Natural killer cell (primary cell): ENCODE results near the gene CDH5. TPM values are rescaled to one million over a fixed set of nuclear protein-coding genes. Genes with fewer than 3 reads are reported as not detected.

Experiments
- ATAC-seq, 3 donors: fragments of 150-1000 bp in 2 of 3; fragments of 200-7000 bp in 1 of 3; cut with Tn5 transposase; 1 replicate in 1 of 3; 2 replicates in 2 of 3; pipeline ENCODE4 v1.10.0; 2021; ENCODE audit warnings: mild to moderate bottlenecking in 2 of 3, moderate library complexity in 2 of 3
- DNase-seq, 2 donors: peaks; one replicate each; pipeline versions ENCODE4 v3.0.0 to v3.0.0-alpha.2; 2013 to 2021; ENCODE audit warnings: mixed read lengths in 1 of 2
- H3K27ac ChIP-seq: one replicate; pipeline ENCODE4 v1.5.1; 2013; ENCODE audit warnings: mild to moderate bottlenecking, low read length
- H3K27me3 ChIP-seq: one replicate; pipeline ENCODE4 v1.6.1; 2013; ENCODE audit warnings: low read length; ENCODE audit not compliant: control insufficient read depth, insufficient read depth
- H3K36me3 ChIP-seq: one replicate; pipeline ENCODE4 v1.6.1; 2013; ENCODE audit warnings: low read length; ENCODE audit not compliant: control insufficient read depth, insufficient read depth
- H3K4me1 ChIP-seq: one replicate; pipeline ENCODE4 v1.6.1; 2013; ENCODE audit warnings: low read length; ENCODE audit not compliant: control insufficient read depth, insufficient read depth
- H3K4me3 ChIP-seq: one replicate; pipeline ENCODE4 v1.5.1; 2013; ENCODE audit warnings: low read length
- H3K9me3 ChIP-seq: one replicate; pipeline ENCODE4 v1.6.1; 2013; ENCODE audit warnings: low read length; ENCODE audit not compliant: control insufficient read depth, insufficient read depth
- H3K27ac Mint-ChIP-seq, 2 donors: one replicate each; pipeline ENCODE4 v1.8.0; 2022; ENCODE audit warnings: mild to moderate bottlenecking in 2 of 2, mixed read lengths in 2 of 2, moderate library complexity in 1 of 2
- H3K27me3 Mint-ChIP-seq, 2 donors: one replicate each; pipeline ENCODE4 v1.8.0; 2022; ENCODE audit warnings: low read depth in 2 of 2, mixed read lengths in 2 of 2
- H3K36me3 Mint-ChIP-seq: one replicate; pipeline ENCODE4 v1.8.0; 2022; ENCODE audit warnings: mixed read lengths
- H3K4me1 Mint-ChIP-seq, 2 donors: one replicate each; pipeline ENCODE4 v1.8.0; 2022; ENCODE audit warnings: mixed read lengths in 2 of 2
- H3K4me3 Mint-ChIP-seq: one replicate; pipeline ENCODE4 v1.8.0; 2022; ENCODE audit warnings: mild to moderate bottlenecking, moderate library complexity, mixed read lengths
- H3K9me3 Mint-ChIP-seq, 2 donors: one replicate each; pipeline ENCODE4 v1.8.0; 2022; ENCODE audit warnings: mixed read lengths in 2 of 2
- WGBS: methylation state at CpG from one replicate; pipeline ENCODE4 v1.1.7; 2013; ENCODE audit warnings: missing lambda C conversion rate; ENCODE audit not compliant: insufficient coverage; 5-methylcytosine and 5-hydroxymethylcytosine counted together
- intact Hi-C: fragments of 100-400 bp; cut with micrococcal nuclease; formaldehyde crosslinking; loops from one replicate; pipeline ENCODE4 v1.14.2; 2022
- total RNA-seq, 4 donors: library from RNA; stranded (reverse); fragments of 120-200 nt in 1 of 4; gene quantifications; one replicate each; pipeline versions ENCODE4 v1.2.3 to v1.2.4, GENCODE V29; 2013 to 2022
- TF ChIP-seq, protein P1 (sequence below): fragments of 200-600 bp; IDR thresholded peaks from one replicate; pipeline ENCODE4 v1.8.0; 2022; ENCODE audit warnings: antibody characterized with exemption

The CDH5 gene
- total RNA-seq, 3 donors from 2014 or later (not counting 1 experiment from before 2014, with no cell fraction given): not detected

- ATAC-seq (no peak), DNase-seq (no peak)
Observed at GRCh38 chr16:66438536-66438935, 72.0 kb downstream of the CDH5 start.

DNA sequence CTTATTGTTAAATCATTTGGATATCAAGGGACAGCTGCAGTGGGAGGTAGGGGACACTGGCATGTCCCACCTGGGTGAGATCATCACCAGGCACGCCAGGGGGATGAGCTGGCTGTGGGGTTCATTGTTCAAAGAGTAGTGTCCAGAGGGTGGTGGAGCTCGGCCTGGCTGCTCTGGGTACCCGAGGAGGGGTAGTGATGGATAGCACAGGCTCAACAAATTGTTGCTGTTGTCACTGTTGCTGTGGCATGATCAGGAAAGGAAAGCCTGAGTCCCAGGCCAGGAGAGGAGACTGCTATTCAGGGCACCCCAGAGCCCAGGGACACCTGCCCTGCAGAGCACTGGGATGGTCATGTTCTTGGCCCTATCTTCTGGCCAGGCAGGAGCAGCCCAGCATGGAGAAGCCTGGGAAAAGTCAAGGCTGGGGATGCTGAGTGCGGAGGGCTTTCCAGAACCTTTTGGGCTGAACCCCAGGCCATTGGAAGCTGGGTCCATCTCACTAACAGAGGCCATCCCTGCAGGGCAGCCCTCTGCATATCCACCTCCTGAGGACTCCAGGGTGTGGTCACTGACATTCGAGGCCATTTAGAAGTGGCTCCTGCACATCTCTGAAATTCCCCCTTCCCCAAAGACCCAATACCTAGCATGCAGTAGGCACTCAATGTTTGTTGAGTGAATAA is 72.7 kb downstream of the CDH5 start:
- Histone ChIP-seq H3K27ac (no peak overlapping the region), H3K27me3 (no peaks in the 10 kb centered on the region), H3K4me1 (no peaks in the 10 kb centered on the region), H3K9me3 (no peaks in the 10 kb centered on the region), H3K4me3 (no peak overlapping the region), H3K36me3 (no peaks in the 10 kb centered on the region)
- no peak overlapping the region for H3K4me3 Mint-ChIP-seq
- no peaks in the 10 kb centered on the region for H3K9me3 Mint-ChIP-seq
- ATAC-seq (no peak), DNase-seq (no peak)
- TF ChIP-seq, protein P1, sequence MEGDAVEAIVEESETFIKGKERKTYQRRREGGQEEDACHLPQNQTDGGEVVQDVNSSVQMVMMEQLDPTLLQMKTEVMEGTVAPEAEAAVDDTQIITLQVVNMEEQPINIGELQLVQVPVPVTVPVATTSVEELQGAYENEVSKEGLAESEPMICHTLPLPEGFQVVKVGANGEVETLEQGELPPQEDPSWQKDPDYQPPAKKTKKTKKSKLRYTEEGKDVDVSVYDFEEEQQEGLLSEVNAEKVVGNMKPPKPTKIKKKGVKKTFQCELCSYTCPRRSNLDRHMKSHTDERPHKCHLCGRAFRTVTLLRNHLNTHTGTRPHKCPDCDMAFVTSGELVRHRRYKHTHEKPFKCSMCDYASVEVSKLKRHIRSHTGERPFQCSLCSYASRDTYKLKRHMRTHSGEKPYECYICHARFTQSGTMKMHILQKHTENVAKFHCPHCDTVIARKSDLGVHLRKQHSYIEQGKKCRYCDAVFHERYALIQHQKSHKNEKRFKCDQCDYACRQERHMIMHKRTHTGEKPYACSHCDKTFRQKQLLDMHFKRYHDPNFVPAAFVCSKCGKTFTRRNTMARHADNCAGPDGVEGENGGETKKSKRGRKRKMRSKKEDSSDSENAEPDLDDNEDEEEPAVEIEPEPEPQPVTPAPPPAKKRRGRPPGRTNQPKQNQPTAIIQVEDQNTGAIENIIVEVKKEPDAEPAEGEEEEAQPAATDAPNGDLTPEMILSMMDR: no peak
- H3K27ac Mint-ChIP-seq: no peak overlapping the region
- intact Hi-C loops: no loop called here
- WGBS: 75% methylated on average over 5 of the region's 5 CpGs
- no peaks in the 10 kb centered on the region for H3K4me1 Mint-ChIP-seq
- H3K27me3 Mint-ChIP-seq: peaks cover 8 to 25% of the 10 kb centered on the region in 2 donors
- no peaks in the 10 kb centered on the region for H3K36me3 Mint-ChIP-seq

More at GRCh38 chr16:66438536-66438935, 72.0 kb downstream of the CDH5 start:
- Histone ChIP-seq H3K27ac (no peak overlapping the region), H3K4me3 (no peak overlapping the region), H3K27me3 (no peaks in the 10 kb centered on the region), H3K36me3 (no peaks in the 10 kb centered on the region), H3K4me1 (no peaks in the 10 kb centered on the region), H3K9me3 (no peaks in the 10 kb centered on the region)
- intact Hi-C loops: no loop called here
- WGBS: 84% methylated on average over 8 of the region's 8 CpGs
- no peak overlapping the region for H3K4me3 Mint-ChIP-seq
- TF ChIP-seq, protein P1: no peak
- H3K9me3 Mint-ChIP-seq: no peaks in the 10 kb centered on the region
- H3K4me1 Mint-ChIP-seq: no peaks in the 10 kb centered on the region
- peaks cover 5 to 22% of the 10 kb centered on the region in 2 donors for H3K27me3 Mint-ChIP-seq
- no peak overlapping the region for H3K27ac Mint-ChIP-seq
- H3K36me3 Mint-ChIP-seq: no peaks in the 10 kb centered on the region

DNA sequence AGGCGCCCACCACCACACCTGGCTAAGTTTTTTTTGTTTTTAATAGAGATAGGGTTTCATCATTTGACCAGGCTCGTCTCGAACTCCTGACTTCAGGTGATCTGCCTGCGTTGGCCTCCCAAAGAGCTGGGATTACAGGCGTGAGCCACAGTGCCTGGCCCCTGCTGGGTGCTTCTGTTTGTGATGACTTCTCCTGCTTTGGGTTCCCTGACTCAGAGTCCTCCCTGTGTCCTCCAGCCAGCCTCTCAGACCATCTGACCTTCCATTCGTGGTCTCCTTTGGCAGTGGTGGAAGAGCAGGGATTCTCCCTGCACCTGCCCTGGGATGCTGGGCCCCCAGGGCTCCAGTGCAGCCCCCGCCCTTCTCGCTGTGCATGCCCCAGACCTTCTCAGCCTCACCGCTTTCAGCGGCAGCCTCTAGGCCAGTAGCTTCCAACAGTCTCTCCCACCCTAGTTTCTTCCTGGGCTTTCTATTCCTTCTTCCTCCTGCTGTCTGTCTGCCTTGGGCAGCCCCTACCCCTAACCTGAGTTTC is 73.8 kb downstream of the CDH5 start:
- DNase-seq (no peak), ATAC-seq (no peak)
- no peak overlapping the region for H3K4me3 Mint-ChIP-seq
- WGBS: 86% methylated on average over 10 of the region's 10 CpGs
- no peaks in the 10 kb centered on the region for H3K9me3 ChIP-seq
- H3K27me3 Mint-ChIP-seq: peaks cover 10 to 27% of the 10 kb centered on the region in 2 donors
- no peak overlapping the region for H3K27ac ChIP-seq
- intact Hi-C loops: no loop called here
- no peaks in the 10 kb centered on the region for H3K36me3 Mint-ChIP-seq
- H3K4me1 Mint-ChIP-seq: no peaks in the 10 kb centered on the region
- no peak overlapping the region for H3K4me3 ChIP-seq
- H3K9me3 Mint-ChIP-seq: no peaks in the 10 kb centered on the region
- TF ChIP-seq, protein P1: no peak
- no peaks in the 10 kb centered on the region for H3K27me3 ChIP-seq
- H3K27ac Mint-ChIP-seq: no peak overlapping the region
- no peaks in the 10 kb centered on the region for H3K4me1 ChIP-seq
- H3K36me3 ChIP-seq: no peaks in the 10 kb centered on the region
